ENCODE measurements around the gene SMIM17. TPM values are rescaled to one million over a fixed set of nuclear protein-coding genes. Genes with fewer than 3 reads are reported as not detected.
A peak's percentile ranks its signal among the peaks of the same experiment; 100 is the strongest.

Gene SMIM17
- total and polyA plus RNA-seq, 2 of the 4 experiments (the other 2 are of a cell fraction) = not detected

DNA sequence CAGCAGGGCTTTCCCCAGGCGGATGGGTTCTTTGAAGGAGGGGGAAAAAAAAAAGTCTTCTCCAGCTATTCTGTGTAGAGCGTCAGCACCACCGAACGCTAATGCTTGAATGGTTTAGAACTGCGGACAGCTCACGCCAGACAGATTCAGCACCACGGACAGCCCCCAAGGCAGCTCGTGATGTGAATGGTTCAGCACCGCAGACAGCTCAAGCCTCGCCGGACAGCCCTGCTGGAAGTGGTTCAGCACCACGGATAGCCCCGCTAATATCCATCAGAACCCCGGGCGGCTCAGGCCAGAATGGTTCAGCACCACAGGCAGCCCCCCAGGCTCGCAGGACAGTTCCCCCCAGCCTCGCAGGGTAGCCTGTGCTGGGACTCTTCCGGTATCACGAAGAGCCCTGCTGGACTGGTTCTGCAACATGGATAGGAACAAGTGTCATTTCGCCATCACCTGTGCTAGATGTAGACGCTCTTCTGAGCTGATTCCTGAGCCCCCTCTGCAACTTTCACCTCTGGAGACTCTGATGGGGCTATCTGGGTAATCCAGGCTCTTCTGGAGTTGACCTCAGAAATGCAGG lies 4.9 kb upstream of the SMIM17 start:
- DNase-seq (peak; percentile 65), ATAC-seq (ENCODE audit: low read depth) (peak; percentile 92)
- intact Hi-C loops (cut with micrococcal nuclease) (no loop called here), dilution Hi-C loops (cut with HindIII; ENCODE audit: low sequenced_read_pairs, unreplicated experiment) (no loop called here), in situ Hi-C loops (cut with MboI; ENCODE audit: low sequenced_read_pairs) (no loop called here)
- Histone ChIP-seq H2BK20ac (ENCODE audit: low read depth, low read length) (no peak overlapping the region), H4K91ac (ENCODE audit: insufficient read depth, low read depth, low read length) (no peak overlapping the region), H3K14ac (replicated peaks; ENCODE audit: low read depth, low read length) (no peak overlapping the region), H4K20me1 (ENCODE audit: insufficient read depth, low read length) (no peaks in the 10 kb centered on the region), H3K23ac (ENCODE audit: low read depth, low read length) (no peak overlapping the region), H2BK5ac (ENCODE audit: low read depth, low read length, poor library complexity, severe bottlenecking) (no peak overlapping the region), H2AK9ac (replicated peaks; ENCODE audit: low read depth, low read length, poor library complexity) (no peak overlapping the region), H4K8ac (ENCODE audit: low read depth in 2 of 2, low read length in 2 of 2) (no peak overlapping the region), H2AFZ (replicated peaks; ENCODE audit: low read length, poor library complexity) (no peak overlapping the region), H3K9me1 (ENCODE audit: insufficient read depth, low read length) (no peaks in the 10 kb centered on the region), H4K5ac (ENCODE audit: low read depth, low read length) (no peak overlapping the region), H3K18ac (ENCODE audit: low read depth, low read length) (no peak overlapping the region), H3K27ac (ENCODE audit: insufficient read depth, low read length) (no peak overlapping the region), H3K36me3 (ENCODE audit: control insufficient read depth, insufficient read depth, low read length) (no peaks in the 10 kb centered on the region), H3K4ac (ENCODE audit: low read depth, low read length) (no peak overlapping the region), H3K79me1 (ENCODE audit: low read depth in 1 of 2, low read length in 2 of 2) (no peaks in the 10 kb centered on the region), H3K27me3 (ENCODE audit: control insufficient read depth, insufficient read depth, low read length) (no peaks in the 10 kb centered on the region), H3K4me1 (ENCODE audit: control insufficient read depth, insufficient read depth, low read length) (no peaks in the 10 kb centered on the region), H3K9ac (ENCODE audit: low read depth, low read length) (no peak overlapping the region), H2AK5ac (ENCODE audit: low read depth, low read length) (no peak overlapping the region), H3K9me3 (ENCODE audit: control insufficient read depth, insufficient read depth, low read length) (peaks cover 24% of the 10 kb centered on the region), H3K4me2 (ENCODE audit: low read depth, low read length) (no peak overlapping the region), H2BK15ac (ENCODE audit: low read depth, low read length) (no peak overlapping the region), H3K56ac (ENCODE audit: extremely low read depth, insufficient read depth, low read length) (no peak overlapping the region), H2BK120ac (ENCODE audit: low read depth, low read length) (no peak overlapping the region), H3K4me3 (ENCODE audit: insufficient read depth, low read depth, low read length) (no peak overlapping the region)
- POLR2A ChIA-PET (ENCODE audit: unreplicated experiment) = no interaction called here
- TF ChIP-seq MXI1 (IDR thresholded peaks at IDR 0.05; ENCODE audit: borderline replicate concordance, low read depth, low read length) = peak; percentile 97
- TF ChIP-seq, protein P1, sequence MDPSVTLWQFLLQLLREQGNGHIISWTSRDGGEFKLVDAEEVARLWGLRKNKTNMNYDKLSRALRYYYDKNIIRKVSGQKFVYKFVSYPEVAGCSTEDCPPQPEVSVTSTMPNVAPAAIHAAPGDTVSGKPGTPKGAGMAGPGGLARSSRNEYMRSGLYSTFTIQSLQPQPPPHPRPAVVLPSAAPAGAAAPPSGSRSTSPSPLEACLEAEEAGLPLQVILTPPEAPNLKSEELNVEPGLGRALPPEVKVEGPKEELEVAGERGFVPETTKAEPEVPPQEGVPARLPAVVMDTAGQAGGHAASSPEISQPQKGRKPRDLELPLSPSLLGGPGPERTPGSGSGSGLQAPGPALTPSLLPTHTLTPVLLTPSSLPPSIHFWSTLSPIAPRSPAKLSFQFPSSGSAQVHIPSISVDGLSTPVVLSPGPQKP (IDR thresholded peaks at IDR 0.05; ENCODE audit: borderline replicate concordance, low read depth, low read length) = no peak
- TF ChIP-seq RAD21 (IDR thresholded peaks at IDR 0.05; ENCODE audit: low read length) = no peak
- no peak for TF ChIP-seq NFE2L2 (IDR thresholded peaks at IDR 0.05; ENCODE audit: low read depth, low read length)
- TF ChIP-seq, protein P2, sequence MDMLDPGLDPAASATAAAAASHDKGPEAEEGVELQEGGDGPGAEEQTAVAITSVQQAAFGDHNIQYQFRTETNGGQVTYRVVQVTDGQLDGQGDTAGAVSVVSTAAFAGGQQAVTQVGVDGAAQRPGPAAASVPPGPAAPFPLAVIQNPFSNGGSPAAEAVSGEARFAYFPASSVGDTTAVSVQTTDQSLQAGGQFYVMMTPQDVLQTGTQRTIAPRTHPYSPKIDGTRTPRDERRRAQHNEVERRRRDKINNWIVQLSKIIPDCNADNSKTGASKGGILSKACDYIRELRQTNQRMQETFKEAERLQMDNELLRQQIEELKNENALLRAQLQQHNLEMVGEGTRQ (IDR thresholded peaks at IDR 0.05; ENCODE audit: low read depth, low read length) = peak; percentile 27; the same call in 1 of the 2 replicates
- TF ChIP-seq CHD1 (IDR thresholded peaks at IDR 0.05; ENCODE audit: low read depth, low read length) = no peak
- peak; percentile 23; the same call in 1 of the 2 replicates for TF ChIP-seq BHLHE40 (IDR thresholded peaks at IDR 0.05; ENCODE audit: low read depth, low read length)
- TF ChIP-seq RFX5 (IDR thresholded peaks at IDR 0.05; ENCODE audit: low read depth, low read length) = no peak
- TF ChIP-seq RCOR1 (IDR thresholded peaks at IDR 0.05; ENCODE audit: insufficient replicate concordance, low read length) = peak; percentile 91
- CTCF ChIA-PET = interaction anchor here (0.7 kb wide), 1 partner anchor 1210 kb away, joined by 6 read pairs; no protein-coding TSS in a partner anchor
- 14% methylated on average over 13 of the region's 21 CpGs; no CpG with 5 or more reads in 1 of the 2 experiments for WGBS, 2 experiments (ENCODE audit: extremely low coverage in 2 of 2, insufficient read length in 1 of 2)
- no TSS peak for BruUV-seq (replicated peaks)

Data from IMR-90 (cell line).